GM12874 (cell line): ENCODE results near the gene ADAMTS8.

ENCODE experiments used
- TF ChIP-seq, protein P1 (sequence below): IDR thresholded peaks from 2 replicates; pipeline ENCODE4 v1.5.1; 2011; ENCODE audit warnings: low read depth, mild to moderate bottlenecking, control low read depth, low read length, moderate library complexity; ENCODE audit not compliant: insufficient read depth

Gene ADAMTS8

GRCh38 chr11:130407978-130408377 is 20.4 kb downstream of the ADAMTS8 start:
- TF ChIP-seq, protein P1, sequence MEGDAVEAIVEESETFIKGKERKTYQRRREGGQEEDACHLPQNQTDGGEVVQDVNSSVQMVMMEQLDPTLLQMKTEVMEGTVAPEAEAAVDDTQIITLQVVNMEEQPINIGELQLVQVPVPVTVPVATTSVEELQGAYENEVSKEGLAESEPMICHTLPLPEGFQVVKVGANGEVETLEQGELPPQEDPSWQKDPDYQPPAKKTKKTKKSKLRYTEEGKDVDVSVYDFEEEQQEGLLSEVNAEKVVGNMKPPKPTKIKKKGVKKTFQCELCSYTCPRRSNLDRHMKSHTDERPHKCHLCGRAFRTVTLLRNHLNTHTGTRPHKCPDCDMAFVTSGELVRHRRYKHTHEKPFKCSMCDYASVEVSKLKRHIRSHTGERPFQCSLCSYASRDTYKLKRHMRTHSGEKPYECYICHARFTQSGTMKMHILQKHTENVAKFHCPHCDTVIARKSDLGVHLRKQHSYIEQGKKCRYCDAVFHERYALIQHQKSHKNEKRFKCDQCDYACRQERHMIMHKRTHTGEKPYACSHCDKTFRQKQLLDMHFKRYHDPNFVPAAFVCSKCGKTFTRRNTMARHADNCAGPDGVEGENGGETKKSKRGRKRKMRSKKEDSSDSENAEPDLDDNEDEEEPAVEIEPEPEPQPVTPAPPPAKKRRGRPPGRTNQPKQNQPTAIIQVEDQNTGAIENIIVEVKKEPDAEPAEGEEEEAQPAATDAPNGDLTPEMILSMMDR = no peak

DNA sequence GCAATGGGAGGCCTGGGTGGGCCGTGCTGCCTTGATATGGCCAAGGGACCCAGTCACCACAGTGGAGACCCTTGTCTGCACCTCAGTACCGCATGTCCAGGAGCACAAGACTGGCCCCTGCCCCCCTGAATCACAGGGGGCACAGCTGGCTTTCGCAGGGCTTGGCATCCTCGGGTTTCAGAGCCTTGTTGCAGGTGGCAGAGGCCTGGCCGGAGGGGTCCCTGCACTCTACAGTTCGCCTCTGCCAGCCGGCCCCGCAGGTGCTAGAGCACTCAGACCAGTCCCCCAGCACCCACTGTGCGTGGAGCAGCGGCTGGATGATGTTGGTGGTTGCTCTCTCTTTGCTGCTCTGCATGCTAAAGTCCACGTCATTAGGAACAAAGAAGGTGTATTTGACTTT is 23.0 kb downstream of the ADAMTS8 start:
- TF ChIP-seq, protein P1 = no peak

DNA sequence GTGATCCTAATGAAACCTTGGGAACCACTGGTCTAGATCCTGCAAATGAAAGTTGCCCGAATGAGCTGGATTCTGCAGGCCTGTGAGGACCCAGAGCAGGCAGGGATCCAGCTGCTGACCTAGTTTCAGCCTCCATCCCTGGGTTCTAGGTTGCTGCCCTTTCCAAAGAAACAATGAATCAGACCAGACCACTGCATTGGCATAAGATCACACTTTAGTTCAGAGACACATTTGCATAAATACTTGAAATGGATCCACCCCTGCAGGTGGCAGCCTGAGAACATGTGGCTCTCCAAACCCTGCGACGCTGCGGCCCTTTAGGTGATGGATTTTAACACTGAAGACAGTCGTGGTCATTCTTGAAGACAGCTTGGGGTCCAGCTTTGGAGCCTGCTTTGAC is 23.7 kb downstream of the ADAMTS8 start:
- TF ChIP-seq, protein P1 = no peak

DNA sequence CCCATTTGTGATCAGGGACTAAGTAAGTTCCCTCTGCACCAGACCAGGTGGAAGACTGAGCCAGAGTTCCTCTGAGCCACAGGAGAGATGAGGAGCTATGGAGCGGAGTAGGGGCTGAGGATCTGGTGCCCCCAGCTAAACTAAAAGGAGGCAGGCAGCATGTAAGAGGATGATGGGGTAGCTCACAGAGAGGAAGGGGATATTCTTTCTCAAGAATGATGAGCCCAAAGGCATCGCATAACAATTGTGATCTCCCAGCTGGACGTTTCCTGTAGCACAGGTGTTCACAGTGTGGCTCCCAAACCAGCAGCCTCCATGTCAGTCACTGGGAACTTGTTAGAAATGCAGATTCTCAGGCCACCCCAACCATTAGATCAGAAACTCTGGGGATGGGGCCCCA is 24.4 kb downstream of the ADAMTS8 start:
- TF ChIP-seq, protein P1 = no peak

DNA sequence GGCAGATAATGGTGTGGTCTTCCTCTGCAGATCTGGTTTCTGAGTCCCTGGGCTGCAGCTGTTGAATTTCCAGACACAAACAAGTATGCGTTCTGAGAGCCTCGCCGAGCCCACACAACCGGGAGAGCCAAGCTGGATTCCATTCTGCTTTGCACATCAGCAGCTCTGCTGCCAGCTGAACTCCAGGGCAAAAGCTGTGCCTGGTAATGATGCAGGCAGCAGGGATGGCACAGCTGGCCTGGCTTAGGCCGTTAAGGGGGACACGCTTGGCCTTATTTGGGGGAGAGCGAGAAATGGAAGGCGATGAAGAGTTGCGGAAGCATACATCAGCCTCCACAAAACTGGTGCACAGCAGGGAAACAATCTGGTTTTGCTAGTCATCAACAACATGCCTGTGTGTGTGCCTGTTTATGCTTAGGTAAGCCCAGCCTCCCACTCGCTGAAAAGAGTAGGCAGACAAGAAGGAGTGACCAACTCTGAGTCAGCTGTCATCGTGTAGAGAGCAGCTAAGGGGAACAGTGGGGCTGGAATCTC is 25.1 kb downstream of the ADAMTS8 start:
- TF ChIP-seq, protein P1 = no peak

DNA sequence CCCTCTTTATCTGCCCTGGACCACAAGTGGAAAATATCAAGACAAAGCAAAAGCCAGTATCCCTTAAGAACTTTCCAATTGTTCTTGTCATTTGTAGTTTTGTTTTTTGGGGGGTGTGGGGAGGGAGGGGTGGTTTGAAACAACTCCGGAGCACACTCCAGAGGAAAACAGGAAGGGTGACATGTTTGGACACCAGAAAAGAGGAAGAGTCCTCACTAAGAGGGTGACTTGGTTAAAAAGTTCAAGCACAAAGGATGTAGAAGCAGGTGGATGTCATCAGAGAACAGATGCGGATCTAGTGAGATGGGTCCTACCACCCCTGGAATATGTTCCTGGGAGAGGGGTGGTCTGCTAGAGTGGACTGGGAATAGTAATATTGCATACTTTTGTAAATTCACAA is 25.8 kb downstream of the ADAMTS8 start:
- TF ChIP-seq, protein P1 = no peak

DNA sequence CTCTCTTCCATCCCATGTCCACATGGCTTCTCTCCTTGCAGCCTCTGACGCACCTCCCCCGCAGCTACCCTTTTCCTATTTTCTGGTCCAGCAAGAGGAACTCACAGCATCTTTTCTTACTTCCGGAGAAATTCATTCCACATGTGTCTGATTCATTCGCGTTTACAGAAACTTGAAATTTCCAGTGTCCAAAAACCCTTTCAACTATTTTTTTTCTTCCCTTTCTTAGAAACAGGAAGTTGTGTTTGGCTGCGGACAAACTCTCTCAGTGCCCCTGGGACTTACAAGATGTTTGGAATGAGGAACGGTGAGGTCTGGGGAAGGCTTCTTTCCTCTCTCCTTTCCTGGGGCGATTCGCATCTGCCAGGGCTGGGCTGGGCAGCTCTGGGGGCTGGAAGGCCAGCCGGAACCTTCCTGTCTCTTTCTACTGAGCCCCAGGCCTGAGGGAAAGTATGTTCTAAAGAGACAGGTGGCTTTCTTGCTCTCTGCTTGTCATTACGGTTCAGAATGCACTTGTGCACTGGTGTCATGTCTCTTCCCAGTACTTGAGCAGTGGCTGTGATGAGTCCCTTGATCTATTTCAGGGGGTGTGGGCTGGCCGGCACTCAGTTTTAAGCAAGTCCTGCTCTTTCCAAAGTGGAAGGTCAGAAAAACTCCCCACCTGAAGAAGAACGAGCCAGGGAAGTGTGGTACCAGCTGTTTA is 27.5 kb downstream of the ADAMTS8 start:
- TF ChIP-seq, protein P1 = no peak
